ENCODE measurements around the gene LDLRAD3.
A peak's percentile ranks its signal among the peaks of the same experiment; 100 is the strongest.

LDLRAD3 gene

GRCh38 chr11:35927682-35928081, 16.2 kb upstream of the LDLRAD3 start:
- DNase-seq (ENCODE audit: low read depth in 2 of 2) = peak in 1 of 2 experiments; percentile 6

- DNase-seq (ENCODE audit: low read depth in 2 of 2) = no peak
These were observed 15.0 kb upstream of the LDLRAD3 start for GRCh38 chr11:35928688-35929395.

GRCh38 chr11:35930466-35930865, 13.4 kb upstream of the LDLRAD3 start:
- no peak for DNase-seq (ENCODE audit: low read depth in 2 of 2)

GRCh38 chr11:35932121-35932520, 11.7 kb upstream of the LDLRAD3 start:
- no peak for DNase-seq (ENCODE audit: low read depth in 2 of 2)

- peak; percentile 11 to 34 for DNase-seq (ENCODE audit: low read depth in 2 of 2)
These were observed 11.1 kb upstream of the LDLRAD3 start for GRCh38 chr11:35932681-35933319.

- DNase-seq (ENCODE audit: low read depth in 2 of 2) = peak; percentile 50 to 58
These were observed 10.5 kb upstream of the LDLRAD3 start for GRCh38 chr11:35933320-35933871.

- DNase-seq (ENCODE audit: low read depth in 2 of 2) = no peak
These were observed 9.6 kb upstream of the LDLRAD3 start for GRCh38 chr11:35934271-35934670.

- DNase-seq (ENCODE audit: low read depth in 2 of 2) = no peak
These were observed 8.9 kb upstream of the LDLRAD3 start for GRCh38 chr11:35934981-35935380.

GRCh38 chr11:35935390-35935789, 8.5 kb upstream of the LDLRAD3 start:
- no peak for DNase-seq (ENCODE audit: low read depth in 2 of 2)

GRCh38 chr11:35937111-35937510, 6.8 kb upstream of the LDLRAD3 start:
- no peak for DNase-seq (ENCODE audit: low read depth in 2 of 2)

GRCh38 chr11:35937700-35938099, 6.2 kb upstream of the LDLRAD3 start:
- DNase-seq (ENCODE audit: low read depth in 2 of 2) = no peak

- DNase-seq (ENCODE audit: low read depth in 2 of 2) = no peak
These were observed 5.6 kb upstream of the LDLRAD3 start for GRCh38 chr11:35938231-35938630.

- DNase-seq (ENCODE audit: low read depth in 2 of 2) = no peak
These were observed 553 bp upstream of the LDLRAD3 start for GRCh38 chr11:35943309-35943708.

- DNase-seq (ENCODE audit: low read depth in 2 of 2) = no peak
These were observed 758 bp downstream of the LDLRAD3 start for GRCh38 chr11:35944503-35945136.

- DNase-seq (ENCODE audit: low read depth in 2 of 2) = no peak
These were observed 1.3 kb downstream of the LDLRAD3 start for GRCh38 chr11:35945137-35945518.

GRCh38 chr11:35946766-35947165, 2.9 kb downstream of the LDLRAD3 start:
- DNase-seq (ENCODE audit: low read depth in 2 of 2) = no peak

GRCh38 chr11:35947437-35947836, 3.6 kb downstream of the LDLRAD3 start:
- DNase-seq (ENCODE audit: low read depth in 2 of 2) = no peak

- DNase-seq (ENCODE audit: low read depth in 2 of 2) = no peak
These were observed 5.4 kb downstream of the LDLRAD3 start for GRCh38 chr11:35949242-35949641.

GRCh38 chr11:35950082-35950481, 6.2 kb downstream of the LDLRAD3 start:
- no peak for DNase-seq (ENCODE audit: low read depth in 2 of 2)

GRCh38 chr11:35951680-35952079, 7.8 kb downstream of the LDLRAD3 start:
- DNase-seq (ENCODE audit: low read depth in 2 of 2) = no peak

- DNase-seq (ENCODE audit: low read depth in 2 of 2) = no peak
These were observed 9.4 kb downstream of the LDLRAD3 start for GRCh38 chr11:35953081-35953760.

- no peak for DNase-seq (ENCODE audit: low read depth in 2 of 2)
These were observed 10.3 kb downstream of the LDLRAD3 start for GRCh38 chr11:35954205-35954604.

All from fibroblast of skin of left quadriceps (primary cell).